SK-N-SH treated with all-trans-retinoic acid at 6 μM for 48 hours (cell line): ENCODE results near the gene CDKN3.

Experiments used
- ATAC-seq: fragments of 200-7000 bp; cut with Tn5 transposase; 3 replicates; pipeline ENCODE4 v1.9.1; 2020; ENCODE audit warnings: mild to moderate bottlenecking, moderate library complexity
- ARNTL ChIP-seq: fragments of 450-650 bp; formaldehyde crosslinking; IDR thresholded peaks from 2 replicates; pipeline ENCODE4 v1.5.0; 2020; ENCODE audit warnings: low read depth, mild to moderate bottlenecking, moderate library complexity, borderline replicate concordance
- BACH2 ChIP-seq: fragments of 250-450 bp; sonication (Bioruptor Pico); IDR thresholded peaks from 2 replicates; pipeline ENCODE4 v1.9.0; 2021; ENCODE audit warnings: mild to moderate bottlenecking, borderline replicate concordance
- CSDC2 ChIP-seq: fragments of 250-450 bp; sonication (Bioruptor Pico); IDR thresholded peaks from 2 replicates; pipeline ENCODE4 v1.5.0; 2020; ENCODE audit warnings: mild to moderate bottlenecking, moderate library complexity
- CSRNP3 ChIP-seq: fragments of 250-450 bp; sonication (Bioruptor Pico); IDR thresholded peaks from 2 replicates; pipeline ENCODE4 v1.5.1; 2021; ENCODE audit warnings: mild to moderate bottlenecking, moderate library complexity
- ESRRG ChIP-seq: fragments of 250-450 bp; sonication (Bioruptor Pico); IDR thresholded peaks from 2 replicates; pipeline ENCODE4 v1.6.1; 2021; ENCODE audit warnings: mild to moderate bottlenecking
- GLIS3 ChIP-seq: fragments of 250-450 bp; sonication (Bioruptor Pico); IDR thresholded peaks from 2 replicates; pipeline ENCODE4 v1.5.0; 2020; ENCODE audit warnings: mild to moderate bottlenecking, moderate library complexity
- POU6F1 ChIP-seq: fragments of 250-450 bp; sonication (Bioruptor Pico); IDR thresholded peaks from 2 replicates; pipeline ENCODE4 v1.8.0; 2021; ENCODE audit warnings: low read depth, mild to moderate bottlenecking, moderate library complexity, borderline replicate concordance
- PPARA ChIP-seq: fragments of 250-450 bp; sonication (Bioruptor Pico); IDR thresholded peaks from 2 replicates; pipeline ENCODE4 v1.5.0; 2020; ENCODE audit warnings: mild to moderate bottlenecking, borderline replicate concordance
- SNAI2 ChIP-seq: fragments of 250-450 bp; sonication (Bioruptor Pico); IDR thresholded peaks from 2 replicates; pipeline ENCODE4 v1.5.0; 2020; ENCODE audit warnings: mild to moderate bottlenecking, moderate library complexity
- TCF4 ChIP-seq: fragments of 250-450 bp; sonication (Bioruptor Pico); IDR thresholded peaks from 2 replicates; pipeline ENCODE4 v1.8.0; 2021; ENCODE audit warnings: mild to moderate bottlenecking, moderate library complexity, borderline replicate concordance
- TOX ChIP-seq: fragments of 250-450 bp; sonication (Bioruptor Pico); IDR thresholded peaks from 2 replicates; pipeline ENCODE4 v1.8.0; 2021; ENCODE audit warnings: mild to moderate bottlenecking, moderate library complexity, borderline replicate concordance
- ZC3H10 ChIP-seq: fragments of 250-450 bp; sonication (Bioruptor Pico); IDR thresholded peaks from 2 replicates; pipeline ENCODE4 v1.5.1; 2021; ENCODE audit warnings: mild to moderate bottlenecking, moderate library complexity
- ZFP3 ChIP-seq: fragments of 250-450 bp; sonication (Bioruptor Pico); IDR thresholded peaks from 2 replicates; pipeline ENCODE4 v1.5.0; 2020; ENCODE audit warnings: mild to moderate bottlenecking, moderate library complexity
- ZFP30 ChIP-seq: fragments of 450-650 bp; formaldehyde crosslinking; IDR thresholded peaks from 2 replicates; pipeline ENCODE4 v1.5.0; 2022; ENCODE audit warnings: mild to moderate bottlenecking, moderate library complexity
- ZNF565 ChIP-seq: fragments of 450-650 bp; formaldehyde crosslinking; conservative IDR thresholded peaks from 2 replicates; pipeline ENCODE4 v1.5.0; 2020; ENCODE audit warnings: low read depth, mild to moderate bottlenecking, moderate library complexity
- ZNF70 ChIP-seq: fragments of 450-650 bp; formaldehyde crosslinking; IDR thresholded peaks from 2 replicates; pipeline ENCODE4 v1.5.0; 2020; ENCODE audit warnings: mild to moderate bottlenecking, moderate library complexity
- ZNF8 ChIP-seq: fragments of 450-650 bp; formaldehyde crosslinking; IDR thresholded peaks from 2 replicates; pipeline ENCODE4 v1.5.0; 2020; ENCODE audit warnings: mild to moderate bottlenecking, moderate library complexity
- TF ChIP-seq, protein P1 (sequence below): fragments of 250-450 bp; sonication (Bioruptor Pico); IDR thresholded peaks from 2 replicates; pipeline ENCODE4 v1.8.0; 2020; ENCODE audit warnings: mild to moderate bottlenecking, moderate library complexity, borderline replicate concordance
- TF ChIP-seq, protein P2 (sequence below): fragments of 250-450 bp; sonication (Bioruptor Pico); IDR thresholded peaks from 2 replicates; pipeline ENCODE4 v1.5.0; 2020; ENCODE audit warnings: mild to moderate bottlenecking, moderate library complexity
- TF ChIP-seq, protein P3 (sequence below): fragments of 250-450 bp; sonication (Bioruptor Pico); IDR thresholded peaks from 2 replicates; pipeline ENCODE4 v1.5.1; 2020; ENCODE audit warnings: low read depth, mild to moderate bottlenecking, moderate library complexity

CDKN3 gene

DNA sequence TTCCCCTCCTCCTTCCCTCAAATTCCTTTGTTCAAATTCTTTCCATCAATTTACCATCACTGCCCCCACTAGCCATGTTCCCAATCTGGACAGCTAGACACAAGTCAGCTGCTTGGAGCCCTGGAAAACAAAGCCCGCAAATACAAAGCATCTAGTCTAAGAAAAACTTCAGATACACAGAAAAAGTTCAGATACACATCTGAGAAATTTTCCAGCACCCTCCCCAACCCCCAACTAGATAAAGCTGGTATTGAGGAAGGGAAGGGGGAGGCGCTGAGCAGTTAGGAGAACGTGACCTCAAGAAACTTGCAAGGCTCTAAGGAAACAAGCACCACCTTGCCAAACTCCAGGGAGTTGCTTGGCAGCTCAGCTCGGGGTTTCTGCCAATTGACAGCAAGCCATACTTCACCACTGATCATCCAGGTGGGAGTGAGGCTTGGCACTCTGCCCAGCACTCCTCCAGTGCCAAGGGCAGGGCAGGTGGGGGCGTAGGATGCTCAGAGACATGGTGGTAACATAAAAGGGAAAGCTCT is 49.4 kb downstream of the CDKN3 start:
- ATAC-seq = peak; percentile 40
- TF ChIP-seq ARNTL (CRISPR knock-in tag) (no peak), ZC3H10 (CRISPR knock-in tag) (no peak), ZFP3 (CRISPR knock-in tag) (no peak), POU6F1 (CRISPR knock-in tag) (no peak), ZNF70 (CRISPR knock-in tag) (no peak), TOX (CRISPR knock-in tag) (no peak), CSRNP3 (CRISPR knock-in tag) (no peak), BACH2 (no peak), ZNF8 (CRISPR knock-in tag) (no peak), CSDC2 (CRISPR knock-in tag) (no peak), GLIS3 (CRISPR knock-in tag) (no peak)
- TF ChIP-seq, protein P1, sequence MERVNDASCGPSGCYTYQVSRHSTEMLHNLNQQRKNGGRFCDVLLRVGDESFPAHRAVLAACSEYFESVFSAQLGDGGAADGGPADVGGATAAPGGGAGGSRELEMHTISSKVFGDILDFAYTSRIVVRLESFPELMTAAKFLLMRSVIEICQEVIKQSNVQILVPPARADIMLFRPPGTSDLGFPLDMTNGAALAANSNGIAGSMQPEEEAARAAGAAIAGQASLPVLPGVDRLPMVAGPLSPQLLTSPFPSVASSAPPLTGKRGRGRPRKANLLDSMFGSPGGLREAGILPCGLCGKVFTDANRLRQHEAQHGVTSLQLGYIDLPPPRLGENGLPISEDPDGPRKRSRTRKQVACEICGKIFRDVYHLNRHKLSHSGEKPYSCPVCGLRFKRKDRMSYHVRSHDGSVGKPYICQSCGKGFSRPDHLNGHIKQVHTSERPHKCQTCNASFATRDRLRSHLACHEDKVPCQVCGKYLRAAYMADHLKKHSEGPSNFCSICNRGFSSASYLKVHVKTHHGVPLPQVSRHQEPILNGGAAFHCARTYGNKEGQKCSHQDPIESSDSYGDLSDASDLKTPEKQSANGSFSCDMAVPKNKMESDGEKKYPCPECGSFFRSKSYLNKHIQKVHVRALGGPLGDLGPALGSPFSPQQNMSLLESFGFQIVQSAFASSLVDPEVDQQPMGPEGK = no peak
- TF ChIP-seq, protein P2, sequence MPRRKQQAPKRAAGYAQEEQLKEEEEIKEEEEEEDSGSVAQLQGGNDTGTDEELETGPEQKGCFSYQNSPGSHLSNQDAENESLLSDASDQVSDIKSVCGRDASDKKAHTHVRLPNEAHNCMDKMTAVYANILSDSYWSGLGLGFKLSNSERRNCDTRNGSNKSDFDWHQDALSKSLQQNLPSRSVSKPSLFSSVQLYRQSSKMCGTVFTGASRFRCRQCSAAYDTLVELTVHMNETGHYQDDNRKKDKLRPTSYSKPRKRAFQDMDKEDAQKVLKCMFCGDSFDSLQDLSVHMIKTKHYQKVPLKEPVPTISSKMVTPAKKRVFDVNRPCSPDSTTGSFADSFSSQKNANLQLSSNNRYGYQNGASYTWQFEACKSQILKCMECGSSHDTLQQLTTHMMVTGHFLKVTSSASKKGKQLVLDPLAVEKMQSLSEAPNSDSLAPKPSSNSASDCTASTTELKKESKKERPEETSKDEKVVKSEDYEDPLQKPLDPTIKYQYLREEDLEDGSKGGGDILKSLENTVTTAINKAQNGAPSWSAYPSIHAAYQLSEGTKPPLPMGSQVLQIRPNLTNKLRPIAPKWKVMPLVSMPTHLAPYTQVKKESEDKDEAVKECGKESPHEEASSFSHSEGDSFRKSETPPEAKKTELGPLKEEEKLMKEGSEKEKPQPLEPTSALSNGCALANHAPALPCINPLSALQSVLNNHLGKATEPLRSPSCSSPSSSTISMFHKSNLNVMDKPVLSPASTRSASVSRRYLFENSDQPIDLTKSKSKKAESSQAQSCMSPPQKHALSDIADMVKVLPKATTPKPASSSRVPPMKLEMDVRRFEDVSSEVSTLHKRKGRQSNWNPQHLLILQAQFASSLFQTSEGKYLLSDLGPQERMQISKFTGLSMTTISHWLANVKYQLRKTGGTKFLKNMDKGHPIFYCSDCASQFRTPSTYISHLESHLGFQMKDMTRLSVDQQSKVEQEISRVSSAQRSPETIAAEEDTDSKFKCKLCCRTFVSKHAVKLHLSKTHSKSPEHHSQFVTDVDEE (CRISPR knock-in tag) = no peak
- TF ChIP-seq, protein P3, sequence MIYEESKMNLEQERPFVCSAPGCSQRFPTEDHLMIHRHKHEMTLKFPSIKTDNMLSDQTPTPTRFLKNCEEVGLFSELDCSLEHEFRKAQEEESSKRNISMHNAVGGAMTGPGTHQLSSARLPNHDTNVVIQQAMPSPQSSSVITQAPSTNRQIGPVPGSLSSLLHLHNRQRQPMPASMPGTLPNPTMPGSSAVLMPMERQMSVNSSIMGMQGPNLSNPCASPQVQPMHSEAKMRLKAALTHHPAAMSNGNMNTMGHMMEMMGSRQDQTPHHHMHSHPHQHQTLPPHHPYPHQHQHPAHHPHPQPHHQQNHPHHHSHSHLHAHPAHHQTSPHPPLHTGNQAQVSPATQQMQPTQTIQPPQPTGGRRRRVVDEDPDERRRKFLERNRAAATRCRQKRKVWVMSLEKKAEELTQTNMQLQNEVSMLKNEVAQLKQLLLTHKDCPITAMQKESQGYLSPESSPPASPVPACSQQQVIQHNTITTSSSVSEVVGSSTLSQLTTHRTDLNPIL (CRISPR knock-in tag) = no peak
- TF ChIP-seq, all 23 proteins: peak for 0

- ATAC-seq = no peak
- TF ChIP-seq ESRRG (CRISPR knock-in tag) (no peak), ZFP3 (CRISPR knock-in tag) (no peak), CSRNP3 (CRISPR knock-in tag) (no peak), SNAI2 (no peak), ARNTL (CRISPR knock-in tag) (no peak), BACH2 (no peak), TCF4 (CRISPR knock-in tag) (no peak), PPARA (CRISPR knock-in tag) (no peak), ZNF565 (CRISPR knock-in tag) (no peak), ZFP30 (CRISPR knock-in tag) (no peak), ZNF70 (CRISPR knock-in tag) (no peak)
- TF ChIP-seq, protein P1 = no peak
- TF ChIP-seq, protein P3 (CRISPR knock-in tag) = no peak
These were observed 50.5 kb downstream of the CDKN3 start for GRCh38 chr14:54447231-54447692.
